NCI-H1694 (cell line): ENCODE results near the gene INF2.
"Not testable (repeated sequence)": the region's sequence is repeated elsewhere in the genome, so short reads cannot be mapped to it uniquely, and the experiment has no call there.

Experiments used
- DNase-seq: peaks from one replicate; lab custom pipeline; 2025; lab: John Stamatoyannopoulos, UW

Gene INF2

GRCh38 chr14:104657101-104657524 is 32.3 kb upstream of the INF2 start:
- peak; percentile 28 for DNase-seq

- DNase-seq, result no peak
Measured at GRCh38 chr14:104657563-104658324, 31.7 kb upstream of the INF2 start.

- no peak for DNase-seq
Measured at GRCh38 chr14:104658325-104658712, 31.1 kb upstream of the INF2 start.

GRCh38 chr14:104659146-104659545 is 30.3 kb upstream of the INF2 start:
- no peak for DNase-seq

- no peak for DNase-seq
Measured at GRCh38 chr14:104659764-104660523, 29.5 kb upstream of the INF2 start.

GRCh38 chr14:104660597-104660996 is 28.8 kb upstream of the INF2 start:
- DNase-seq, result no peak

- no peak for DNase-seq
Measured at GRCh38 chr14:104661086-104661485, 28.3 kb upstream of the INF2 start.

- not testable (repeated sequence) for DNase-seq
Measured at GRCh38 chr14:104661528-104662157, 27.8 kb upstream of the INF2 start.

- not testable (repeated sequence) for DNase-seq
Measured at GRCh38 chr14:104662472-104662871, 26.9 kb upstream of the INF2 start.

- no peak for DNase-seq
Measured at GRCh38 chr14:104664107-104664506, 25.3 kb upstream of the INF2 start.

GRCh38 chr14:104664588-104664987 is 24.8 kb upstream of the INF2 start:
- no peak for DNase-seq

GRCh38 chr14:104665114-104665656 is 24.2 kb upstream of the INF2 start:
- DNase-seq, result no peak

GRCh38 chr14:104665657-104666522 is 23.5 kb upstream of the INF2 start:
- DNase-seq, result no peak

GRCh38 chr14:104666523-104666895 is 22.9 kb upstream of the INF2 start:
- not testable (repeated sequence) for DNase-seq

- no peak for DNase-seq
Measured at GRCh38 chr14:104666981-104667380, 22.4 kb upstream of the INF2 start.

GRCh38 chr14:104669697-104670096 is 19.7 kb upstream of the INF2 start:
- no peak for DNase-seq

GRCh38 chr14:104671330-104671977 is 18.0 kb upstream of the INF2 start:
- DNase-seq, result not testable (repeated sequence)

- DNase-seq, result not testable (repeated sequence)
Measured at GRCh38 chr14:104672119-104672518, 17.3 kb upstream of the INF2 start.

- DNase-seq, result no peak
Measured at GRCh38 chr14:104673481-104673880, 15.9 kb upstream of the INF2 start.

GRCh38 chr14:104675447-104675846 is 14.0 kb upstream of the INF2 start:
- no peak for DNase-seq

- DNase-seq, result no peak
Measured at GRCh38 chr14:104676130-104676693, 13.2 kb upstream of the INF2 start.
